Skeletal muscle cell (primary cell): ENCODE data around the gene DPY19L2.
"Not testable (repeated sequence)": the region's sequence is repeated elsewhere in the genome, so short reads cannot be mapped to it uniquely, and the experiment has no call there.

ENCODE experiments used
- DNase-seq: peaks from one replicate; pipeline ENCODE4 v3.0.0-alpha.2; 2010; ENCODE audit warnings: low read depth
- H3K4me3 ChIP-seq: 2 replicates; pipeline ENCODE4 v1.5.1; 2011; ENCODE audit warnings: low read depth, mild to moderate bottlenecking, control low read depth, low read length, moderate library complexity

The DPY19L2 gene

DNA sequence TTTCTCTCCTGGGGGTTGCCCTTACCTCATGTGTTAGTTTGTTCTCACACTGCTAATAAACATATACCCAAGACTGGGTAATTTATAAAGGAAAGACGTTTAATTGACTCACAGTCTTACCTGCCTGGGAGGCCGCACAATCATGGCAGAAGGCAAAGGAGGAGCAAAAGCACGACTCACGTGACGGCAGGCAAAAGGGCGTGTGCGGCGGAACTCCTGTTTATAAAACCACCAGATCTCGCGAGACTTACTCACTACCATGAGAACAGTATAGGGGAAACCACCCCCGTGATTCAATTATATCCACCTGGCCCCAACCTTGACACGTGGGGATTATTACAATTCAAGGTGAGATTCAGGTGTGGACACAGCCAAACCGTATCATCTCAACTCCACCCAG is 116.9 kb downstream of the DPY19L2 start:
- H3K4me3 ChIP-seq, DNase-seq: not testable (repeated sequence)

DNA sequence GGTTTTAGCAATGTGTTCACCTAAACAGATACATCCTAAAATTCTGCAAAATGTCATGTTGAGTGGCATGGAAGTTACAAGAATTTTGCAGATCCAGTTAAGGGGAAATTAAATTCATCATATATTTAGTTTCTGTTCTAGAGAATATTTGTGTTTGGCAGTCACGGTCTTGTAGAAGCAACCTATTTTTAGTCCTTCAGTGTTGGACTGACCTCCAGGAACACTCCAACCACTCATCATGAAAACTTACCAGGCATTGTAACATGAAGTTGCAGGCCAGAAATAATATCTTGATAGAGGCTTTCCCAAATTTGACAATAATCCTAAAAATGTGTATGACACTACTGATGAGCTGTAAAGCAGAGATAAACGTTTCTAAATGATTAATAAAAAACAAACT is 119.3 kb downstream of the DPY19L2 start:
- DNase-seq, H3K4me3 ChIP-seq: not testable (repeated sequence)

DNA sequence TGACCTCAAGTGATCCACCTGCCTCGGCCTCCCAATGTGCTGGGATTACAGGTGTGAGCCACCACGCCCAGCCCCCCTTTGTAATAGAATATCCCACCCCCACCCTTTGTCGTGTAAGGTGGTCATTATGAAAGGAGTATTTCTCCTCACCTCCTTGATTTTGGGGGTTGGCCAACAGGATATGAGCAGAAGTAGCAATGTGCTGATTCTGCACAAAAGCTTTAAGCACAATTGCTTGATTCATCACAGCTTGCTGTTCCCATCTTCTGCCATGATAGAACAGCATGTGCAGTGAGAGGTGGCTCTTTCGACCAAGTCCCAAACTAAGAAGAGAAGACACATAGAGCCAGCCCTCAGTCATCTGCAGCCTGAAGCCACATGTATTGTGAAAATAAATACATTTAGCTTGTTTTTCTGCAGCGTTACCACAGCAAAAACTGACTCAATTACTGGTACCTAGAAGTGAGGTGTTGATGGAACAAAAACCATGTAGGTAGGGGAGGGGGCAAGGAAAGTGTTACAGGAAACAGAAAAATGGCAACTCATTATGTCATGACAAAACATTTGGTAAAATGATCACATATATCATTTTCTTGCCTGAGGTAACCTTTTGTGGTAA is 122.9 kb downstream of the DPY19L2 start:
- not testable (repeated sequence) for DNase-seq, H3K4me3 ChIP-seq

DNA sequence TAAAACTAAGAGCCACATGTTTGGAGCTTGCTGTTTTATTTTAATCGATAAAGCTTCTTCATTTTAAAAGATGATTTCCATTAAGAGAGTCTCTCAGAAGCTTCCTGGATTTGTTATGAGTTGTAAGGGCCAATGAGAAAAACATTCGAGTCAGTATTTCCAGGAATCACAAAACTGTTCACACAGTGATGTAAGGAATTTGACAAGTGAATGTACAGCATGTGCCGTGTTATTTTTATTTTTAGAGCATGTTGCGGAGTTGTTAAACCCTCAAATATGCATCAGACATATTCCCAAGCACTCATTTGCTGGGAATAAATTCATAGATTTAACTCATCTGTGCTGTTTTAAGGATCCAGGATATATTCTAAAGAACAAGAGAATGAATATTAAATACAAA is 129.6 kb downstream of the DPY19L2 start:
- H3K4me3 ChIP-seq, DNase-seq: not testable (repeated sequence)

DNA sequence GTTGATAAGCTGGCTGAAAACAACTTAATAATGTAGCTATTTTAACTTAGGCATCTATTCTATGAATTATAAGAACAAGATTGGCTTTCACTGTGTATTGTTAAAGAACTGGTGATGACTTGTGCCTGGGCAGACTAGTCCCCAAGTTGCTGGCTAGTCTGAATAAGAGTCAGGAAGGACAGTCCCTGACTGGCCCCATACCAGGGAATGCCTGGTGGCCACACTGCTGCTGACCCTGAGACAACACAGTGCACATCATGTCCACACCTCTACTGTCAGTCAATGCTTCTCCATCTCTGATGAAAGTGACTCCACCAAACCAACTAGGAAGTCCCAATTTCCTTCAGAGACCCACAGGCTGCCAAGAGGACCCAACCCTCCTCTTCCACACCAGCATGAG is 130.5 kb downstream of the DPY19L2 start:
- H3K4me3 ChIP-seq, DNase-seq: not testable (repeated sequence)

DNA sequence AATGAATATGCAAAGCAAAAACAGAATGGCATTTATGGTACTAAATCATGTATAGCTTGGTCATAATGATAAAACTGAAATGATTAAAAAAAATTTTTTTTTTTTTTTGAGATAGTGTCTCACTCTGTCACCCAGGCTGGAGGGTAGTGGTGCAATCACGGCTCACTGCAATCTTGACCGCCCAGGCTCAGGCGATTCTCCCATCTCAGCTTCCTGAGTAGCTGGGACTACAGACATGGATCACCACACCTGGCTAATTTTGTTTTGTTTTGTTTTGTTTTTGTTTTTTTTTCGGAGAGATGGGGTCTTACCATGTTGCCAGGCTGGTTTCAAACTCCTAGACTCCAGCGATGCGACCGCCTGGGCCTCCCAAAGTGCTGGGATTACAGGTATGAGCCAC is 138.7 kb downstream of the DPY19L2 start:
- DNase-seq, H3K4me3 ChIP-seq: not testable (repeated sequence)

DNA sequence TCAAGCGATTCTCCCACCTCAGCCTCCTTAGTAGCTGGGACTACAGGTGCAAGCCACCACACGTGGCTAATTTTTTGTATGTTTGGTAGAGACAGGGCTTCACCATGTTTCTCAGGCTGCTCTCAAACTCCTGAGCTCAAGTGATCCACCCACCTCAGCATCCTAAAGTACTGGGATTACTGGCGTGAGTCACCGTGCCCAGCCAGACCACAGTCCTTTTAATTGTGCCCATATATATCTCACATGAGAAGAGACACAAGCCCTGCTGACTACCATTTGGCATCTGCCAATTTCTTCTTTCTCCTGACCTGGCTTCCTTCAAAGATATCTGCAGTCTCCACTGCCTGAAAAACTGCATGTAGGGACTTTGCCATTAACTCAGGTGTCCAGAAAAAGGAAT is 142.5 kb downstream of the DPY19L2 start:
- H3K4me3 ChIP-seq = no peak overlapping the region
- no peak for DNase-seq

DNA sequence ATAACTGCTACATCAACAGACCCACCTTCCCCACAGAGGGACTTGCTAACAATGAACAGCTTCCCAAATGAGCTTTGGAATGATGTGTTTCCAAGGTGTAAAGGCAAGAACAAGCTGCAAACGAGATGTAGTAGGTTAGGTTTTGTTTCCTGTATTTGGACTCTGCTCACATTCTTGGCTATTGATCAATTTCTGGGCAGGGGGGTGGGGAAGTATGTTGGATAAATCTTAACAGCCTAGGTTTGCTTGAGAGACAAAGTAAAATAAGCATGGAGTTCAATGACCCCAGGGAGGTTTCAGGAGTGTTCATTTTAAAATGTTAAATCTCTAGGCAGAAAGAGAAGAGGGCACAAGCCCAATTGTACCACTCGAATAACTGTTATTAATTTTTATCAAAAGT is 146.6 kb downstream of the DPY19L2 start:
- H3K4me3 ChIP-seq = no peak overlapping the region
- no peak for DNase-seq
